Ramos (cell line): Measurements from ENCODE around the gene ANKRD16.
"Not testable (repeated sequence)": the region's sequence is repeated elsewhere in the genome, so short reads cannot be mapped to it uniquely, and the experiment has no call there.

Experiments
- in situ Hi-C: fragments of 300-500 bp; cut with MboI; formaldehyde crosslinking; loops from one replicate; pipeline ENCODE4 v1.14.3; 2022; ENCODE audit warnings: low sequenced_read_pairs; ENCODE audit not compliant: unreplicated experiment

The ANKRD16 gene

DNA sequence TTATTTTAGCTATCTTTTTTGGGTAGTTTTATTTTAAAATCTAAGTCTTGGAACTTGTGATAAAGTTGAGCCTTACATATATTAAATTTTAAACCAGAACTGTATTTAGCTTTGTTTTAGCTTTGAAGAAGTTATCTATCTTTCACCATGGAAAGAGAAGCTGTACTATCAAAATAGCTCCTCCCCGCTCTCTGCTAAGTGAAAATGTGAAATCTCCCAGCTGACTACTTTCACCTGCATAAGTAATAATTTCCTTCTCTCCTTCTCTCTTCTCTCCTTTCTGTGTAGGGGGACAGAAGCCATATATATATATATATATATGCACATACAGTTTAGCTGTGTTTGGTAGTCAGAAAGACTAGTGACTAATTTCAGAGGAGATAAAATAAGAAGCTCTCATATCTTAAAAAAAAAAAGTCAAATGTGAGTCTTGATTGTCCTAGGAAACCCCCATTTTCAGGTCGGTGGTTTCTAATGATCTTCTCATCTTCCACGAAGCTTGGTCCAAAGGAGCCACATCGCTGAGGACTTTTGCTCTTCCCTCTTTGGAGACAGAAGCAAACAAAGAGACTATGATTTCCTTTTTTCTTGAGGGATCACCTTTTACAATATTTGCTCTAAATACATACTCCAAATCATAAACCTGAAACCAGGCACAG, 45.9 kb downstream of the ANKRD16 start:
- in situ Hi-C loops: no loop called here

DNA sequence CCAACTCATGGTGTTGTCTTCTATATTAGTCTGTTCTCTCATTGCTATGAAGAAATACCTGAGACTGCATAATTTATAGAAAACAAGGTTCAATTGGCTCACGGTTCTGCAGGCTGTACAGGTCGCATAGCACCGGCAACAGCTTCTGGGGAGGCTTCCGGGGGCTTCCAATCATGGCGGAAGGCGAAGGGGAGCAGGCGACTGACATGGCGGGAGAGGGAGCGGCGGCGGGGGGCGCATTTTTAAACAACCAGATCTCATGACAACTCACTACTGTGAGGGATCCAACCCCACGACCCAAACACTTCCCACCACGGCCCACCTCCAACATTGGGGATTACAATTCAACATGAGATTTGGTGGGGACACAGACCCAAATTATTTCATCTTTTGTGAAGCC, 47.7 kb downstream of the ANKRD16 start:
- in situ Hi-C loops: no loop called here

DNA sequence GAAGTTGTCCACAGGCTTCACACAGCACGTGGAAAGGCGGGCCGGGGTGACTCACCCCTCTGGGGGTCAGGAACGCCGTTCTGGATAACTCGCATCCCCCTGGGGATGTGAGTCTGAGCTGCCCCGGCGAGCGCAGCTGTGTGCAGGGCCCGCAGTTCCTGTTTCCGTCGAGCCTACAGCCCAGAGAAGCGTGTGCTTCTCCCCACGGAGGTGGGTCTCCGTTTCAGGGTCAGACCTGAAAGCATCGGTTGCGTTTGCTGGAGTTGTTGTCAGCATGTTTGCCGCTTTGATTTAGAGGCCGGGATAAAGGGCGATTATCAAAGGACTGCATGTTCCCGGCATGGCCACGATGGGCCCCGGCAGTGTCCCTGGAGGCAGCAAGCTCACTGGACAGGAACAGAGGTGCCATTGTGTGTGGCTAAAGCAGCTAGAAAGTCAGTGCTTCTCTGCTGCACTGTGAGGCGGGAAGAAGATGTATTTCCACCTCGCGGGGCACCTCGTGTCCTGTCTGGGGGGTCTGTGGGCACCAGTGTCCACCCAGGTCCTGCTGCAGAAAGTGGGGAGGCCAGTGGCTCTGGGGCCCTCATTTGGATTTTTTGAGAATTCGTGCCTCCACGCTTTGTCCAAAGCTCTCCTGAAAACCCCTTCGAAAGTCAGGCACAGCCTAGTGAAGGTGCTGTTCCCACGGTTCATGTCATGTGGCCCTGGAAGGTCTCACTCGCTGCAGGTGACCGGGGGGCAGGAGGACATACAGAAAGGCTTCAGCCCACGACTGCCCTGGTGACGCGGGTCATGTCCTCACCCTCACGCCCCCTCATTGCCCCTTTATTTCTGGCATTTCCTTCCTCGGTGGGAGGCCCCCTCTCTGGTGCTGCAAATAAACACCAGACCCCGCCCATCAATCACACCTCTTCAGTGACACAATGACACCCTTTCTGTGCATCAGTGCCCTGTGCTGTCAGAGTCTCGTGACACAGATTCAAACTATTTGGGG, 49.1 kb downstream of the ANKRD16 start:
- in situ Hi-C loops: no loop called here

DNA sequence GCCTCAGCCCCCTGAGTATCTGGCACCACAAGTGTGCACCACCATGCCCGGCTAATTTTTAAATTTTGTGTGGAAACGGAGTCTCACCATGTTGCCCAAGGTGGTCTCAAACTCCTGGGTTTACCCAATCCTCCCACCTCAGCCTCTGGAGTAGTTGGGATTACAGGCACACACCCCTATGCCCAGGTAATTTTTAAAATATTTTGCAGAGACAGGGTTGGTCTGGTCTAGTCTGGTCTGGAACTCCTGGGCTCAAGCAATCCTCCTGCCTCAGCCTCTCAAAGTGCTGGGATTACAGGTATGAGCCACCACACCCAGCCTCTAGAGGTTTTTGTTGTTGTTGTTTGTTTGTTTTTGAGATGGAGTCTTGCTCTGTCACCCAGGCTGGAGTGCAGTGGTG, 53.5 kb downstream of the ANKRD16 start:
- in situ Hi-C loops: not testable (repeated sequence)

DNA sequence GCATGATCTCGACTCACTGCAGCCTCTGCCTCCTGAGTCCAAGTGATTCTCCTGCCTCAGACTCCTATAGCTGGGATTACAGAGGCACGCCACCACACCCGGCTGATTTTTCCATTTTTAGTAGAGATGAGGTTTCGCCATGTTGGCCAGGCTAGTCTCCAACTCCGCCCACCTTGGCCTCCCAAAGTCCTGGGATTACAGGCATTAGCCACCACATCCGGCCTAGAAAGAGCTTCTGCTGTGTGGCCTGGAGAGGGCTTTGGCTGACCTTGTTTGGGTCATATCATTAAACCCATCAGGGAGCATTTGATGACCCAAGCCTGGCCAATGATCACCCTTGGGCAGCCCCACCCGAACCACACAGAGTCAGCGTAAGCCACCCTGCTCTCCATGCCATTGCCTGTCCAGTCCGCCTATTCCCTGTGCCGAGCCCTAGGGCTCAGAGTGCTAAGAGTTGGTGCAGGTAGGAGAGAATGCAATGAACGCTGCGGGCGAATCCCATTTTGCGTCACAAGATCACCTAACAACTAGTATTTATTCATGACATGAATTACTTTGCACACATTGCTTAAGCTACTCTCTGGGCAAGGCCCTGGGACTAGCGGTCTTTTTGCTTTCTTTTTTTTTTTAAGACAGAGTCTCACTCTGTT, 54.1 kb downstream of the ANKRD16 start:
- in situ Hi-C loops: no loop called here

DNA sequence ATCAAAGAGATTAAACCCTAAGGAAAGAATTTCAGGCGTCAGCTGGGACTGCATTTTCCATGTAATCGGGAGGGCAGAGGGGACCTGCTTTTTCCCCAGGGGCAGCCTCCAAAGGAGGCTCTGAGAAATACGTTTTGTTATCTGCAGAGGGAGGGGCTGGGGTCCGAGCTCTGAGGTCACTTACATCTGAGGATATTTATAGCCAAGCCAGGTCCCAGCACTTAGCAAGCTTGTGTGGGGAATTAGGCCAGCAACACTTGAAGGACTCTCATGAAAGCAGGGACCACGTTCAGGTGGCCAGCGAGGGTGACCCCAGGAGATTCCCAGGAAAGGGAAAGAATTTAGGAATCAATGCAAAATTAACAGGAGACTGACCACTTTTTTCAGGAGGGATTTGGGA, 55.9 kb downstream of the ANKRD16 start:
- in situ Hi-C loops: no loop called here

DNA sequence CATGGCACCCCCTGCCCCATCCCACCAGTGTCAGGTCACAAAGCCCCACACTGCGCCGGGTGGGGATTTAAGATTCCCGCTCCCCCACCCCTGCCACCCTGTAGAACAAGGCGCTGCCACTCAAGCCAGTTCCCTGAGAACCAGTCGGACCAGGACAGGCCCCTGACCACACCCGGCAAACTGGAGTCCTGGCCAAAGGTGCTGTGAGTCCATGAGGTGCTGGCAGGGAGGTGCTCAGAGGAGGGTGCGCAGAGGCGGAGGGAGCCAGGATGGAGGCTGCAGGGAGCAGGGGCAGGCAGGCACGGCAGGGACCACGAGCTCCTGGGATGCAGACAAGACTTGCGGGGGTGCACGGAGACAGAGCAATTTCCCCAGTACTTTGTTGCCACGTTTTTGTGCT, 56.7 kb downstream of the ANKRD16 start:
- in situ Hi-C loops: no loop called here

DNA sequence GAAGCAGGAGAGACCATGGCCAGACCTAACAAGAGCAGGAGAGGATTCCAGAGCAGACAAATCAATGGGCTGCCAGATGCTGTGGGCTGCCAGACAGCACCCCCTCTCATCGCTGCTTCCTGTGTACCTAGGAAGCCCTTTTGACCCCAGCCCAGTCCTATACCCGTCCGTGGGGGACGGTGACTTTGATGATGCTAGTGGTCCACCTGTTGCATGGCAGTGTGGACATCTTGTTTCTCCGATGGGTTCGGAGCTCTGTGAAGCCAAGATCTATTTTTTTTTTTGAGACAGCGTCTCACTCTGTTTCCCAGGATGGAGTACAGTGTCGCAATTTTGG, 58.3 kb downstream of the ANKRD16 start:
- in situ Hi-C loops: no loop called here

DNA sequence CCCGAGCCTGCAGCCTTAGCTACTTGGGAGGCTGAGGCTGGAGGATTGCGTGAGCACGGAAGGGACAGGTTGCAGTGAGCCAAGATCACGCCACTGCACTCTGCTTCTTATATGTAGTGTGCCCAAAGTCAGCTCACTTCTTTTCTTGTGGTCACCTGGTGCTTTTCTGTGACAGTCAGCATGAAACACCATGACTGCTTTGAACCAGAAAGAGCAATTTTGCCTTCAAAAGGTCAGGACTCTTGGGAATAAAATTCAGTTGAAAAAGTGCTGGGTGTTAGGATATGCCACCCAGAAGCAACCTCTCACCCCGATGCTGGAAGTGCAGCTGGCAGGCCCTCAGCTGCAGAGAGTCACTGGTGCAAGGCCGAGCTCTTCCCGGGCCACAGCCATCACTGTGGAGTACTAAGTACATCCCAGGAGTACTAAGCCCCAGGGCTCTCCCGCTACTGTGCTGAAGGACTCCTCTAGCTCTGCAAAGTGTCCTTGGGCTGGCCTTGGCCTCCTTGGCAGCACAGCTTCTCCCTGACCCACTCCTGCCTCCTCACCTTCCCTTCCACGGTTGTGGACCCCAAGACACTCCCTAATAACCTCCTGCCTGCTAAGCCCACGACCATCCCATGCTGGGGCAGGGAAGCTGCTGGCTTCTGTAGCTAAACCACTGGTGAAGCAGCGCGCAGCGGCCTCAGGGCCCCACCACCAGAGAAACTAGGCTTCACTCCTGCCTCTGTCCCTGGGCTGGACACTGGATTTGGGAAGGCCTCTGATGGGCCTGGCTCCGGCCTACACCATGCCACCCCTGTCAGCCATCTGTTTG, 58.9 kb downstream of the ANKRD16 start:
- in situ Hi-C loops: no loop called here

DNA sequence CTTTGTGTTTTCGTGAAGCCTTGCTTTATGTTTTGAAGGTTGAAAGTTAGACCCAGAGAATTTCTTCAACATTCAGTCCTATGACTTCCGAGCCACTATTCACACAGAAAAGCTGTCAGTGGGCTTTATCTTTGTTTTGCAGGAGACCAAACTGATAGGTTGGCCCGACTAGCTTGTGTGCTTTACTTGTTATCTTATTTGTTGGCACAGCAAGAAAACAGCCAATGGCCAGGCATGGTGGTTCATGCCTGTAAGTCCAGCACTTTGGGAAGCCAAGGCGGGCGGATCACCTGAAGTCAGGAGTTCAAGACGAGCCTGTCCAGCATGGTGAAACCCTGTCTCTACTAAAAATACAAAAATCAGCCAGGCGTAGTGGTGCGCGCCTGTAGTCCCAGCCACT, 60.4 kb downstream of the ANKRD16 start:
- in situ Hi-C loops: no loop called here

DNA sequence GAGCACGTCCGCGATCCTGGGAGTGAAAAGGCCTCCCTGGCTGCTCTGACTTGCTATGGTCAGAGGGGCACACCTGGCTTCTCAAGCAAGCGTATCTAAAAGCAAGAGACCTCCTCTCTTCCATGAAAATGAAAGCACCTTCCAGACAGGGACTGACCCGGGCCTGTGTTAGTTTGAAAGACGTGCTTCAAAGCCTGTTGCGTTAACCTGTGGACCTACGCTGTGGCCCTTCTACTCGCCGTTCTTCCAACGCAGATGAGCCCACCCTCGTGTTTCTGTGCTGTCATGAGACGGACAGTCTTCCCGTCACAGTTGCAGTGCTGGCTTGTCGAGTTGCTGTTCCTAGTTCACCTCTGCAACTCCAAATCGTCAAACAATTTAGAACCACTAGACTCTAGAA, 61.0 kb downstream of the ANKRD16 start:
- in situ Hi-C loops: no loop called here

DNA sequence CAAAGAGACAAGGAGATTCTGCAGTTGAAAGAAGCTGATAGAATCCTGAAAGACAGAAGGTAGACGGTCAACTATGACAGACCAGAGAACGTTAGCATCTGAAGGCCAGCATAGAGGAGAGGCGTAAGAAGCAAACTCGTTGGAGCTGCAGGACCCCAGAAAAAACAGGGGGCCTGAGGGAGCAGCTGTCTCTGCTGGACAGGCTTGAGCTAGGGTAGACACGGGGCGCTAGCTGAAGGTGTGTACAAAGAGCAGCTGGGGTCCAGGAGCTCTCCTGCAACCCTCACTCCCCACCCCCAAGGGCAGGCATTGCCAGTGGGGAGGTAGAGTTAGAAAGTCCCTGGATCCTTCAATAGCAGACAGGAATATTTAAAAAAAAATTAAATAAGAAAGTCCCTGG, 61.9 kb downstream of the ANKRD16 start:
- in situ Hi-C loops: no loop called here

DNA sequence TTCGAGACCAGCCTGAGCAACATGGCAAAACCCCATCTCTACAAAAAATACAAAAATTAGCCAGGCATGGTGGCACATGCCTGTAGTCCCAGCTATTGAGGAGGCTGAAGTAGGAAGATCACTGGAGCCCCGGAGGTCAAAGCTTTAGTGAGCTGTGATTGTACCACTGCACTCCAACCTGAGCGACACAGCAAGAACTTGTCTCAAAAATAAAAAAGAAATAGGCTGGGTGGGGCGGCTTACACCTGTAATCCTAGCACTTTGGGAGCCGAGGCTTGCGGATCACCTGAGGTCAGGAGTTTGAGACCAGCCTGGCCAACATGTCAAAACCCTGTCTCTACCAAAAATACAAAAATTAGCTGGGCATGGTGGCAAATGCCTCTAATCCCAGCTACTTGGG, 63.2 kb downstream of the ANKRD16 start:
- in situ Hi-C loops: not testable (repeated sequence)

DNA sequence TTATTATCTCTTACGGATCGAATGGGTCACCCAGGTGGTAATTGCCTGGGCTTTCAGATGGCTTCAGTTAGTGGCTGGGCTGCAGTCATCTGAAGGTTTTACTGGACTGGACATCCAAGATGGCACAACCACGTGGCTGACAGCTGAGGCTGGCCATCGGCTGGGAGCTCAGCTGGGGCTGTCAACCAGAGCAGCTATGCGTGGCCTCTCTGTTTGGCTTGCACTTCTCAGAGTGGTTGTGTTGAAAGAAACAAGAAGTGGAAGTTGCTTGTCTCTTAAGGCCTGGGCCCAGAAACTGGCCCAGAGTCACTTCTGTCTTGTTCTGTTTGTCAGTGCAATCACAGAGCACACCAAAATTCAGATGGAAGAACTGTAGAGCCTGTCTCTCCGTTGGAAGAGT, 70.8 kb downstream of the ANKRD16 start:
- in situ Hi-C loops: no loop called here

DNA sequence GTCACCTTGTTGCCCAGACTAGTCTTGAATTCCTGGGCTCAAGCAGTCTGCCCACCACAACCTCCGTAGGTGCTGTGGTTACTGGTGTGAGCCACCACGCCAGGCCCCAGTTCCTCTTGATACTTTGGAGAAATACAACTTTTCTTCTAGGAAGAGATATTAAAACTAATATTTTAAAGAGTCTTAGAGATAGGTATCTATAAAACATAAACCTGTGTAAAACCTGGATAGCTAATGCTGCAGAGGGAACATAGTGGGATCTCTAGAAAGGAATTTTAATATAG, 71.7 kb downstream of the ANKRD16 start:
- in situ Hi-C loops: no loop called here

DNA sequence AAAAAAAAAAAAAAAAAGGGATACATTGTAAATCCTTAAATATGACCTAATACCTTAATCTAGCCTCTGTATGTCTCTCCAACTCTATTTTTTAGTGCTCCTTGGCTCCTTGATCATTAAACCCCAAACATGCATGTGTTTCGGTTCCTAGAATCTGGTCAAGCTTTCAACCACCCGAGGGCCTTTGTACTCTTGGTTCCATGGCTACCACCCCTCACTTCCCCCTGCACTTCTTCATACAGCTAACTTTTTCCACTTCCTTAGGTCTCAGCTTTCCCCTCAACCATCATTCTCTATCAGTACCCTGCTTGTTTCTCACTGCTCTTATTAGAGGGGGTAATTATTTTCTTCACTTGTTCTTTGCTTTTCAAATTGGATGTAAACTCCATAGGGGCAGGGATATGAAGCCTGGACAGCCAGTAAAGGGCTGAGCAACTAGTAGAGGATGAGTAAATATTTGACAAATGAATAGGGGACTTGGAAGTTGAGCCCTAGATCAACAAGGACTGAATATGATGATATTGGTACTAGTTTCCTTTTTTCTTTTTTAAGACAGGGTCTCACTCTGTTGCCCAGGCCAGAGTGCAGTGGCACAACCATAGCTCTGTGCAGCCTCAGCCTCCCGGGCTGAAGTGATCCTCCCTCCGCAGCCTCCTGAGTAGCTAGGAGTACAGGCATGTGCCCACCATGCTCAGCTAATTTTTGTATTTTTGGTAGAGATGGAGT, 72.2 kb downstream of the ANKRD16 start:
- in situ Hi-C loops: no loop called here

DNA sequence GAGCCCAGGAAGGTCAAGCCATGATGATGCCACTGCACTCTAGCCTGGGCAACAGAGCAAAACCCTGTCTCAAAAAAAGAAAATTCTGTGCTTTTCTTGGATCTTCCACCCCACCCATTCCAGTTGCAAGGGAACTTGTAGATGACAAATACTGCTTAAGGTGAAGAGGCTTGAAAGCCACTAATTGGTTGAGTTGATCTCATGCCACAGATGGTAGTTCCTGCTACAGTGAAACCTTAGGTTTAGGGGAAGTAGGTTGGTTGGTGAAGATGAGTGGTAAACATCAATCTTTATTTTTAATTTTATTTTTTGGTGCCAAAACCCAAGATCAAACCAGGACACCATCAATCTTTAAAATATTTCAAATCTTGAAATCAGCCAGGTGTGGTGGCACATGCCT, 73.5 kb downstream of the ANKRD16 start:
- in situ Hi-C loops: no loop called here

DNA sequence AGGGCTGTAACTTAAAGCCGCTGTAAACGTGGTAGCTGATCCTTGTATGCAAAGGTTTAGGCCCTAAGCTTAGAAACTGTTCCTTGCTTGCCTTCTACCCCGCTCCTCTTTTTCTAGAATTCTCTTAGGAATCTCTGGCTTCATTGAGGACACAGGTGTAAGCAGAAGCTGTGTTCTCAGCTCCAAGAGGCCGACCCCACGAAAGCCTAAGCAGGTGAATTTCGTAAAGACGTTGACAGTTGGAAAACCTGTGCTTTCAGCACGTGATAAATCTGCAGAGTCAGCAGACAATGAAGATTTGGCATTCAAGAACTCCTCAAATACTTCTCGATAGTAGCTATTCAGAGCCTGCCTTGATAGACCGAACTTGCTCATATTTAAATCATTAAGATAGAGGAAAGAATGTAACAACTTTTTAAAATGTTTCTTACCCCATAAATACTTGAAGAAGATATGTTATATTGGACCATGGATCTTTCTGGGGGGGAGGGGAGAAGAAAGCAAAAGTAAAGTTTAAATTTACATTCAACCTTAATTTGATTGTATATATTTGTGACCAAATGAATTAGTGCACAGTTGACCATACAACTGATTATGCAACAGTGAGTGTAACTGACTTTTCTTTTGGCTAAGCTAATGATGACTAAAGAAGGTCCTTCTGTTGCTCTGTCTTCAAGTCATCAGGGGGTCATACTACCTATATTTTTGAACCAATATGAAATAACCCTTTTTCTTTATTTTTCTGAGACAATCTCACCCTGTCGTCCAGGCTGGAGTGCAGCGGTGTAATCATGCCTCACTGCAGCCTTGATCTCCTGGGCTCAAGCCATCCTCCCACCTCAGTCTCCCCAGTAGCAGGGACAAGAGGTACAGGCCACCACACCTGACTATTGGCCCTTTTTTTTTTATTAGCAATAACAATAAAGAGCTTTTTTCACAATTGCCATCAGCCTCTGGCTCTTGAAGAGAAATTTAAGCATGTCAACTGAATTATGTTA, 75.3 kb downstream of the ANKRD16 start:
- in situ Hi-C loops: no loop called here
